Gastrocnemius medialis (tissue), 4 donors: ENCODE measurements around the gene KLHL11. TPM values are rescaled to one million over a fixed set of nuclear protein-coding genes. Genes with fewer than 3 reads are reported as not detected.

ENCODE experiments used
- ATAC-seq, 2 donors: fragments of 150-250 bp; one replicate each; pipeline ENCODE4 v1.9.1; 2016
- DNase-seq, 2 donors: peaks; one replicate each; pipeline ENCODE4 v3.0.0-alpha.2; 2019
- H3K27ac ChIP-seq, 4 donors: fragments of 200-600 bp; sonication (generic); 1 replicate in 1 of 4; 2 replicates in 3 of 4; pipeline ENCODE4 v1.5.1; 2016 to 2018; ENCODE audit warnings: mild to moderate bottlenecking in 2 of 4, moderate library complexity in 1 of 4
- H3K27me3 ChIP-seq, 3 donors: fragments of 200-600 bp; sonication (generic) in 2 of 3; 1 replicate in 1 of 3; 2 replicates in 2 of 3; pipeline versions ENCODE4 v1.5.1 to v1.6.0; 2016 to 2019; ENCODE audit warnings: mild to moderate bottlenecking in 1 of 3, moderate library complexity in 1 of 3
- H3K36me3 ChIP-seq, 2 donors: fragments of 200-600 bp; sonication (generic) in 1 of 2; one replicate each; pipeline ENCODE4 v1.5.1; 2017 to 2018
- H3K4me1 ChIP-seq, 2 donors: fragments of 200-600 bp; sonication (generic) in 1 of 2; one replicate each; pipeline ENCODE4 v1.5.1; 2016 to 2017; ENCODE audit warnings: mild to moderate bottlenecking in 2 of 2
- H3K4me3 ChIP-seq, 4 donors: fragments of 200-600 bp; sonication (generic) in 3 of 4; 1 replicate in 1 of 4; 2 replicates in 3 of 4; pipeline ENCODE4 v1.5.1; 2016 to 2019; ENCODE audit warnings: mild to moderate bottlenecking in 2 of 4
- H3K9me3 ChIP-seq, 3 donors: fragments of 200-600 bp; sonication (generic) in 2 of 3; 1 replicate in 1 of 3; 2 replicates in 2 of 3; pipeline ENCODE4 v1.5.1; 2016 to 2019
- POLR2A ChIP-seq, 2 donors: fragments of 450-650 bp; IDR thresholded peaks; one replicate each; pipeline ENCODE4 v1.6.1; 2017; ENCODE audit warnings: antibody characterized with exemption in 2 of 2, mild to moderate bottlenecking in 2 of 2, moderate library complexity in 2 of 2
- in situ Hi-C, 4 donors: fragments of 200-750 bp; cut with MboI; loops; one replicate each; pipeline versions ENCODE4 v1.15.0 to v1.8.0; 2017; ENCODE audit warnings: low sequenced_read_pairs in 4 of 4
- intact Hi-C: fragments of 100-400 bp; cut with DNase I; formaldehyde crosslinking; loops from one replicate; pipeline ENCODE4 v1.15.1; 2023; ENCODE audit warnings: low total_unique reads
- total RNA-seq, 4 donors: library from RNA; depleted of rRNA; stranded (reverse); fragments of >200 nt; gene quantifications; one replicate each; pipeline versions ENCODE4 v1.1.0 to v1.2.3, GENCODE V29; 2016
- TF ChIP-seq, protein P1 (sequence below), 5 experiments: fragments of 450-650 bp in 3 of 5; fragments of 200-600 bp in 2 of 5; sonication (generic) in 2 of 5; IDR thresholded peaks in 4 of 5; conservative IDR thresholded peaks in 1 of 5; 1 replicate in 4 of 5; 2 replicates in 1 of 5; pipeline ENCODE4 v1.5.1; 2016 to 2019; ENCODE audit warnings: antibody characterized with exemption in 5 of 5, mild to moderate bottlenecking in 3 of 5, moderate library complexity in 3 of 5

The KLHL11 gene
- total RNA-seq, 4 donors from 2014 or later, result 2.2 to 4.7 (median 3.8) TPM

DNA sequence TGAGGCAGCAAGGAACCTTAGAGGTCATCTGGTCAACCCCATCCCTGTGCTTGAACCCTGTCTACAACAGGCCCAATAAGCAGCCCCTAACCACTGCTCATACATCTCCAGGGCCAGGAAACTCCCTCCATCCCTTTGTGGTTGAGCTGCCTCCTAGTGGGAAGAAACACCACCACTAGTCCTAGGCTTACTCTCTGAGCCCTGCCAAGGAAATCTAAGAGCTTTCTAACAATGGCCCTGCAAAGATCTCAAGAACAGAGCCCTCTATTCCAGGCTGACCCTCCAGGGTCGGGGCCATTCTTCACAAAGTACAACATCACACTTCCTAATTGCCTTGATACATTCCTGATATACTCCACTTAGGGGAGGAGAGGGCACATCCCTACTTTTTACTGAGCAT is 47.7 kb upstream of the KLHL11 start:
- no peak overlapping the region for H3K27ac ChIP-seq
- H3K4me1 ChIP-seq, result peaks cover 8 to 10% of the 10 kb centered on the region in 2 donors
- intact Hi-C loops (no loop called here), in situ Hi-C loops (no loop called here)
- H3K36me3 ChIP-seq, result peaks cover 0 to 52% of the 10 kb centered on the region in 2 donors
- no peak for ATAC-seq
- DNase-seq, result no peak
- H3K4me3 ChIP-seq, result no peak overlapping the region
- H3K27me3 ChIP-seq, result no peaks in the 10 kb centered on the region
- TF ChIP-seq POLR2A (IDR thresholded peaks at IDR 0.05), result no peak
- TF ChIP-seq, protein P1, sequence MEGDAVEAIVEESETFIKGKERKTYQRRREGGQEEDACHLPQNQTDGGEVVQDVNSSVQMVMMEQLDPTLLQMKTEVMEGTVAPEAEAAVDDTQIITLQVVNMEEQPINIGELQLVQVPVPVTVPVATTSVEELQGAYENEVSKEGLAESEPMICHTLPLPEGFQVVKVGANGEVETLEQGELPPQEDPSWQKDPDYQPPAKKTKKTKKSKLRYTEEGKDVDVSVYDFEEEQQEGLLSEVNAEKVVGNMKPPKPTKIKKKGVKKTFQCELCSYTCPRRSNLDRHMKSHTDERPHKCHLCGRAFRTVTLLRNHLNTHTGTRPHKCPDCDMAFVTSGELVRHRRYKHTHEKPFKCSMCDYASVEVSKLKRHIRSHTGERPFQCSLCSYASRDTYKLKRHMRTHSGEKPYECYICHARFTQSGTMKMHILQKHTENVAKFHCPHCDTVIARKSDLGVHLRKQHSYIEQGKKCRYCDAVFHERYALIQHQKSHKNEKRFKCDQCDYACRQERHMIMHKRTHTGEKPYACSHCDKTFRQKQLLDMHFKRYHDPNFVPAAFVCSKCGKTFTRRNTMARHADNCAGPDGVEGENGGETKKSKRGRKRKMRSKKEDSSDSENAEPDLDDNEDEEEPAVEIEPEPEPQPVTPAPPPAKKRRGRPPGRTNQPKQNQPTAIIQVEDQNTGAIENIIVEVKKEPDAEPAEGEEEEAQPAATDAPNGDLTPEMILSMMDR (IDR thresholded peaks at IDR 0.05 in 4 of 5, conservative IDR thresholded peaks at IDR 0.05 in 1 of 5), result no peak
- H3K9me3 ChIP-seq, result no peaks in the 10 kb centered on the region

DNA sequence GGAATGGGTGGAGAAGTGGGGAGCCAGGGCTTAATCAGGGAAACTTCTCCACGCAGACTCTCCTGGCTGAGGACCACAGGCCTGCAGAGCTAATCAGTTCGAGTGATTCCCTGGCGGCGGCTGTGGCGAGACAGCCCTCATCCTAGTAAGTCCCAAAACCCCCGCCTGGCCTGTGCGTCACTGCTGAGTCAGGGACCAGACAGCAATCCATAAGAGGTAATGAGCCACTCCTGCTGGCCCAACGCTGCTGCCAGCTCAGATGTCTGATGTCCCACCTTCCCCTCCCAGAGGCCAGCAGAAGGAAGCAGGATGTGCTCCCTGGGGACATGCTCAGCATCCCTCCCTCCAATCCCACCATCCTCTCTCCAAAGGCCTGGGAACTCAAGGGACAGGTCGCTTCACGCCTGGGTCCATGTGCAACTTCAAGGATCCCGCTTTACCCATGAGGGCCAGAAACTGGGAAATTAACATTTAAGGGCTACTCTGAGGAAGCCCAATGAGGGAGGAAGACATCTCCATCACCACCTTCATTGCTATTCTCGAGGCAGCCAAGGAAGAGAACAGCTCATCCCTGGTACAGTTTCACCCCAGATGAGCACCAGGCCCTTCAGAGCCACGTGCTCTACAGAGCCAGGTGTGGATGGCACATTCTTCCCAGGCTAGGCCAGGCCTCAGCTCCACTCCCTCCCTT is 45.6 kb upstream of the KLHL11 start:
- H3K27me3 ChIP-seq, result no peaks in the 10 kb centered on the region

DNA sequence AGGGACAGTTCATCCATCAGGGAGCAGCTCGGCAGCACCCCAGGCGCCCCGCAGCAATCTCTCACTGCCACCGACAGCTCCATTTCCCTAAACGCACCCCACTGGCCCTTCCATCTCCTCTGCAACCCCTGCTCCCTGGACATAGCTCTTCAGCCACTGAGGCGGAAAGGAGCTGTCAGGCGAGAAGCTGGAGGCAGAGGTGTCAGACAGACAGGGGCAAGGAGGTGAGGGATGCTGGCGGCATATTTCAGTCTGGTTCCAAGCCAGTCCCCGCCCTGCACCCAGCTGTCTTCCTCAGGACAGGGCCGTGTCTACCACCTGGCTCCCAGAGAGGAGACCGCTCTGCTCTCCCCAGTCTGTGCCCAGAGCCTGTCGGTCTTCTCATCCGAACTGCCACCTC is 43.9 kb upstream of the KLHL11 start:
- H3K4me1 ChIP-seq, result no peaks in the 10 kb centered on the region
- H3K27me3 ChIP-seq, result no peaks in the 10 kb centered on the region
- no peak for DNase-seq
- in situ Hi-C loops (no loop called here), intact Hi-C loops (no loop called here)
- no peak for ATAC-seq
- no peak overlapping the region for H3K27ac ChIP-seq
- H3K4me3 ChIP-seq, result no peak overlapping the region
- TF ChIP-seq, protein P1 (IDR thresholded peaks at IDR 0.05 in 4 of 5, conservative IDR thresholded peaks at IDR 0.05 in 1 of 5), result no peak
- H3K9me3 ChIP-seq, result no peaks in the 10 kb centered on the region
- H3K36me3 ChIP-seq, result peaks cover 0 to 87% of the 10 kb centered on the region in 2 donors

More for the DNA sequence above, 45.6 kb upstream of the KLHL11 start:
- in situ Hi-C loops (no loop called here), intact Hi-C loops (no loop called here)
- DNase-seq (no peak), ATAC-seq (no peak)
- H3K4me1 ChIP-seq, result no peaks in the 10 kb centered on the region
- no peak overlapping the region for H3K4me3 ChIP-seq
- H3K27ac ChIP-seq, result no peak overlapping the region
- H3K9me3 ChIP-seq, result no peaks in the 10 kb centered on the region
- TF ChIP-seq, protein P1 (IDR thresholded peaks at IDR 0.05 in 4 of 5, conservative IDR thresholded peaks at IDR 0.05 in 1 of 5), result no peak
- no peak for TF ChIP-seq POLR2A (IDR thresholded peaks at IDR 0.05)
- peaks cover 0 to 70% of the 10 kb centered on the region in 2 donors for H3K36me3 ChIP-seq

DNA sequence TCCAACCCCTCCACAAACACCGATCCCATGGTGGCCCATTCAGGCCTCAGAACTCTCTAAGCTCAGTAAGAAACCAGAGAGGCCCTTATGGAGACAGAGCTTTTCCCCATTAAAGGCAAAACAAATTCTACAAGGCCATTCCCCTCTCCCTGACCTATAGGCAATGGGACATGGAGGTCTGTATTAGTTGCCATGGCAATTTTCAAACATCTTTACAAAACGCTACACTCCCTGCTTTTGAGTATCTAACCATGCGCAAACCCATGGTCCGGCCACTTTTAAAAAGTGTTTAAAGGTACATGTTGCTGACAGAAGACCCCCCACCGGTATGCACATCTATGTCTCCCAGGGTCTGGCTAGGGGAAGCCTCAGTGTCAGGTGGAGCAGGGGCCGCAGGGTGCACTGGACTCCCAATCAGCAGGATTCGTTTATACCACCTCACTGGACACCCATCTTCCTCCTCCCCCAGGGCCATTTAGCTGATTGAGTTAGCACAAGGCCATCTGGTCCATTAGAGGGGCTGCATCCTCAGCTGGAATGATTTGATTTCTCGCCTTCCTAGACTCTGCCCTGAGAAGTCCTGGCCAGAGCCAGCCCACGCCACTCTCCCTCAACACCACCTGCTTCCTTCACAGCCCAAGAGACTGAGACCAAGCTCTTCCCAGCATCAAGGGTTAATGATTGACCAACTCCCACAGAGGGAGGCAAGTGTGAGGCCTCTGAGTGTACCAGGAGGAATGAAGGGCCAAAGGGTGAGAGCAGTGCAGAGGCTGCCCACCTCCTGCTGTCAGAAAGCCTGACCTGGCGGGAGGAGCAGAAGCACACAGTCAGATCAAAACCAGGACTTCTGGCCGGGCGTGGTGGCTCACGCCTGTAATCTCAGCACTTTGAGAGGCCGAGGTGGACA is 42.7 kb upstream of the KLHL11 start:
- Histone ChIP-seq H3K4me3 (no peak overlapping the region), H3K36me3 (peaks cover 0 to 86% of the 10 kb centered on the region in 2 donors), H3K27ac (no peak overlapping the region), H3K4me1 (no peaks in the 10 kb centered on the region), H3K27me3 (no peaks in the 10 kb centered on the region), H3K9me3 (no peaks in the 10 kb centered on the region)
- intact Hi-C loops, result no loop called here
- TF ChIP-seq, protein P1 (IDR thresholded peaks at IDR 0.05 in 4 of 5, conservative IDR thresholded peaks at IDR 0.05 in 1 of 5), result no peak
- in situ Hi-C loops, result no loop called here
- DNase-seq (no peak), ATAC-seq (no peak)
